ENCODE data around the gene CALM1.

DNA sequence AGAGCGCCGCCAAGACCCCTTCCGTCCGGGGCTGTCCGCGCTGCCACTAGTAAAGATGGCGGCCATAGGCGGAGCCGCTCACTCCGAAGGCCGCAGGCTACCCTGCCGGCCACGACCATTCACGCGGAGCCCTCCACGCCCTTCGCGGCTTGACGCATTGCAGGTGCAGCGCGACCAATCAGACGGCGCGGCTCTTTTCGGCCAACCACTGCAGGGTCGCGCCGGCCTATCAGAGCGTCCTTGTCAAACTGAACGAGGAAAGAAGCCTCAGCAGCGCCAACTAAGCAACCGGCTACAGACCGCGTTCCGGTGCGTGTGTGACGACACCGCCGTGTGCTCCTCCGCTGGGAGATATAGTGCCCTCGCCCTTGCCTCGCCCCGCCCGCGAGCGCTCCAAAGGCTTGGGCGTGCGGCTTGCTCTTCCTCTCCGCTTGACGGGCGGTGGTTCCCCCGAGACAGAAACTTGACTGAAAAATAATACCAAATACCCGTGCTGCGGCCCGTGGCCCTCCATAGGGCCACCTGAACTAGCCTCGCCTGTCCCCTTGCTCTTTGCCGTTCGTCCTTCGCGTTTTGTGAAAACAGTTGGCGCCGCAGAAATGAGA lies 13.6 kb upstream of the CALM1 start:
- TF ChIP-seq TAF1 (IDR thresholded peaks at IDR 0.05; ENCODE audit: low read depth) (peak; percentile 92), EP300 (IDR thresholded peaks at IDR 0.05; ENCODE audit: borderline replicate concordance) (no peak), FOXM1 (IDR thresholded peaks at IDR 0.05; ENCODE audit: borderline replicate concordance, low read depth) (peak; percentile 48; the same call in 1 of the 2 replicates), EGR1 (IDR thresholded peaks at IDR 0.05) (no peak; the same call in 1 of the 2 replicates), RAD21 (IDR thresholded peaks at IDR 0.05; ENCODE audit: low read depth) (no peak), YY1 (IDR thresholded peaks at IDR 0.05; ENCODE audit: low read depth) (peak; percentile 97)
- TF ChIP-seq, protein P1, sequence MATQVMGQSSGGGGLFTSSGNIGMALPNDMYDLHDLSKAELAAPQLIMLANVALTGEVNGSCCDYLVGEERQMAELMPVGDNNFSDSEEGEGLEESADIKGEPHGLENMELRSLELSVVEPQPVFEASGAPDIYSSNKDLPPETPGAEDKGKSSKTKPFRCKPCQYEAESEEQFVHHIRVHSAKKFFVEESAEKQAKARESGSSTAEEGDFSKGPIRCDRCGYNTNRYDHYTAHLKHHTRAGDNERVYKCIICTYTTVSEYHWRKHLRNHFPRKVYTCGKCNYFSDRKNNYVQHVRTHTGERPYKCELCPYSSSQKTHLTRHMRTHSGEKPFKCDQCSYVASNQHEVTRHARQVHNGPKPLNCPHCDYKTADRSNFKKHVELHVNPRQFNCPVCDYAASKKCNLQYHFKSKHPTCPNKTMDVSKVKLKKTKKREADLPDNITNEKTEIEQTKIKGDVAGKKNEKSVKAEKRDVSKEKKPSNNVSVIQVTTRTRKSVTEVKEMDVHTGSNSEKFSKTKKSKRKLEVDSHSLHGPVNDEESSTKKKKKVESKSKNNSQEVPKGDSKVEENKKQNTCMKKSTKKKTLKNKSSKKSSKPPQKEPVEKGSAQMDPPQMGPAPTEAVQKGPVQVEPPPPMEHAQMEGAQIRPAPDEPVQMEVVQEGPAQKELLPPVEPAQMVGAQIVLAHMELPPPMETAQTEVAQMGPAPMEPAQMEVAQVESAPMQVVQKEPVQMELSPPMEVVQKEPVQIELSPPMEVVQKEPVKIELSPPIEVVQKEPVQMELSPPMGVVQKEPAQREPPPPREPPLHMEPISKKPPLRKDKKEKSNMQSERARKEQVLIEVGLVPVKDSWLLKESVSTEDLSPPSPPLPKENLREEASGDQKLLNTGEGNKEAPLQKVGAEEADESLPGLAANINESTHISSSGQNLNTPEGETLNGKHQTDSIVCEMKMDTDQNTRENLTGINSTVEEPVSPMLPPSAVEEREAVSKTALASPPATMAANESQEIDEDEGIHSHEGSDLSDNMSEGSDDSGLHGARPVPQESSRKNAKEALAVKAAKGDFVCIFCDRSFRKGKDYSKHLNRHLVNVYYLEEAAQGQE (IDR thresholded peaks at IDR 0.05; ENCODE audit: low read depth): no peak
- TF ChIP-seq, protein P2, sequence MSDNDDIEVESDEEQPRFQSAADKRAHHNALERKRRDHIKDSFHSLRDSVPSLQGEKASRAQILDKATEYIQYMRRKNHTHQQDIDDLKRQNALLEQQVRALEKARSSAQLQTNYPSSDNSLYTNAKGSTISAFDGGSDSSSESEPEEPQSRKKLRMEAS (IDR thresholded peaks at IDR 0.05): peak; percentile 94
